GM23248 (cell line): Measurements from ENCODE around the gene OR1D5. TPM values are rescaled to one million over a fixed set of nuclear protein-coding genes. Genes with fewer than 3 reads are reported as not detected.

Experiments
- DNase-seq: peaks from one replicate; pipeline ENCODE4 v3.0.0-alpha.2; 2015
- H2AFZ ChIP-seq: fragments of 200-600 bp; sonication (generic); 2 replicates; pipeline ENCODE4 v1.6.1; 2016; ENCODE audit warnings: antibody characterized with exemption
- H3F3A ChIP-seq: fragments of 200-600 bp; sonication (generic); 2 replicates; pipeline ENCODE4 v1.6.1; 2016; ENCODE audit warnings: mild to moderate bottlenecking, antibody characterized with exemption, mixed run types; ENCODE audit not compliant: insufficient read depth
- H3K27ac ChIP-seq: fragments of 200-600 bp; sonication (generic); 2 replicates; pipeline ENCODE4 v1.5.1; 2016; ENCODE audit warnings: mild to moderate bottlenecking
- H3K27me3 ChIP-seq: fragments of 200-600 bp; sonication (generic); replicated peaks from 2 replicates; pipeline ENCODE4 v1.6.1; 2016; ENCODE audit warnings: mild to moderate bottlenecking; ENCODE audit not compliant: insufficient read depth
- H3K36me3 ChIP-seq: fragments of 200-600 bp; sonication (generic); 2 replicates; pipeline ENCODE4 v1.6.1; 2016; ENCODE audit warnings: low read depth, mild to moderate bottlenecking
- H3K4me1 ChIP-seq: fragments of 200-600 bp; sonication (generic); 2 replicates; pipeline ENCODE4 v1.6.1; 2016; ENCODE audit warnings: mild to moderate bottlenecking; ENCODE audit not compliant: insufficient read depth
- H3K4me2 ChIP-seq: fragments of 200-600 bp; sonication (generic); one replicate; pipeline ENCODE4 v1.6.1; 2016; ENCODE audit warnings: mild to moderate bottlenecking; ENCODE audit not compliant: unreplicated experiment
- H3K4me3 ChIP-seq: fragments of 200-600 bp; sonication (generic); 2 replicates; pipeline ENCODE4 v1.5.1; 2016; ENCODE audit warnings: mild to moderate bottlenecking
- H3K79me2 ChIP-seq: fragments of 200-600 bp; sonication (generic); 2 replicates; pipeline ENCODE4 v1.6.1; 2016; ENCODE audit warnings: mild to moderate bottlenecking; ENCODE audit not compliant: insufficient read depth
- H3K9ac ChIP-seq: fragments of 200-600 bp; sonication (generic); 2 replicates; pipeline ENCODE4 v1.6.1; 2016; ENCODE audit warnings: mild to moderate bottlenecking
- H3K9me2 ChIP-seq: fragments of 200-600 bp; sonication (generic); 2 replicates; pipeline ENCODE4 v1.6.1; 2016; ENCODE audit warnings: mixed run types, mild to moderate bottlenecking, moderate library complexity; ENCODE audit not compliant: insufficient read depth
- H3K9me3 ChIP-seq: fragments of 200-600 bp; sonication (generic); one replicate; pipeline ENCODE4 v1.6.1; 2017; ENCODE audit warnings: low read depth
- H4K20me1 ChIP-seq: fragments of 200-600 bp; sonication (generic); 2 replicates; pipeline ENCODE4 v1.6.0; 2016; ENCODE audit not compliant: insufficient read depth
- EZH2 ChIP-seq: fragments of 200-600 bp; sonication (generic); IDR thresholded peaks from 2 replicates; pipeline ENCODE4 v1.6.1; 2018; ENCODE audit warnings: antibody characterized with exemption, mild to moderate bottlenecking; ENCODE audit not compliant: insufficient read depth, poor library complexity, severe bottlenecking
- EZH2phosphoT487 ChIP-seq: fragments of 200-600 bp; sonication (generic); IDR thresholded peaks from 2 replicates; pipeline ENCODE4 v1.6.1; 2018; ENCODE audit warnings: antibody characterized with exemption, moderate library complexity, mild to moderate bottlenecking, low read depth; ENCODE audit not compliant: insufficient read depth
- WGBS, 2 experiments: methylation state at CpG; one replicate each; pipeline ENCODE4 v1.1.6; 2015 to 2017; ENCODE audit warnings: low lambda C conversion rate in 2 of 2, low coverage in 1 of 2; ENCODE audit errors: missing lambda C conversion rate in 2 of 2; 5-methylcytosine and 5-hydroxymethylcytosine counted together
- in situ Hi-C: fragments of 300-500 bp; cut with MboI; formaldehyde crosslinking; loops from 2 replicates; pipeline ENCODE4 v1.15.0; 2020
- polyA plus RNA-seq: library from polyadenylated mRNA; unstranded; fragments of >200 nt; fragmentation: Nextera tagmentation; extraction: Ambion mirVana; gene quantifications from 2 replicates; pipeline ENCODE4 v1.2.1, GENCODE V29; 2016
- total RNA-seq: library from RNA; depleted of rRNA; stranded (reverse); fragments of >200 nt; shearing (Covaris generic); gene quantifications from 2 replicates; pipeline ENCODE4 v1.2.3, GENCODE V29; 2014

The OR1D5 gene
- total and polyA plus RNA-seq, 2 experiments from 2014 or later = not detected

DNA sequence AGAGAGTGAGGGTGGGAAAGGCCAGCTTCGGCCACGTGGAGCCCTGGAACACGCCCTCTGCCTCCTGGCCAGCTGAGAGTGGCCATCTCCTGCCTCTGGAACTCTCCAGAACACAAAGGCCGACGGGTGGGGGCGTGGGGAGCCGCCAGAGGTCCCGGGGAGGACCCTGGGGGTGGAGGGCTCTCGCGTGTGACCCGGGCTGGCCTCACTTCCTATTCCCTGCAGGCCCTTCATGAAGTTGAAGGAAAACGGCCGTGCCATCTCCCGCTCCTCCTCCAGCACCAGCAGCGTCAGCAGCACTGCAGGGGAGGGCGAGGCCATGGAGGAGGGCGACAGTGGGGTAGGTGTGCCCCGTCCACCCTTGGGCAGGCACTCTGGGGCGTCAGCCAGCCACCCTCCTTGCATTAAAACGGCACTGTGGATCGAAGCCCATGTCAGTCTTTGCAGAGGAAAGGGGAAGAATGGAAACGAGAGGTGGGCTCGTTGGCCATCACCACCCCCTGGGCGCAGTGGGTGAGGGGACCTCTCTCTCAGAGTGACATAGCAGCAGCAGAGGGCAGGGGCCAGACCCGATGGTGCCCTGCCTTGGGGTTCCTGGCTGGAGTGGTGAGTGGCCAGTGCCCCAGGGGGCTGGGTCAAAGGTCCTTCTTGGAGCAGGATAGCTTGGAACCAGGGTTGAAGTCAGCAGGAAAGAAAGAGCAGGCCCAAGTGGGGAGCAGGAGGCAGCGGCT lies 37.1 kb downstream of the OR1D5 start:
- Histone ChIP-seq H3K4me3 (no peak overlapping the region), H2AFZ (no peak overlapping the region), H3F3A (no peaks in the 10 kb centered on the region), H4K20me1 (no peaks in the 10 kb centered on the region), H3K9me2 (no peaks in the 10 kb centered on the region), H3K27ac (no peak overlapping the region), H3K4me2 (no peak overlapping the region), H3K9me3 (peaks cover 6% of the 10 kb centered on the region), H3K4me1 (no peaks in the 10 kb centered on the region), H3K27me3 (no peaks in the 10 kb centered on the region), H3K36me3 (0 out of 2 replicates have a peak, but pooled peaks cover 6% of the 10 kb centered on the region), H3K9ac (no peak overlapping the region), H3K79me2 (no peaks in the 10 kb centered on the region)
- DNase-seq = no peak
- TF ChIP-seq EZH2phosphoT487 (no peak), EZH2 (no peak)
- WGBS, 2 experiments = 76 to 89% methylated on average over 20 to 26 of the region's 26 CpGs
- in situ Hi-C loops = loop anchor here (25.0 kb wide), 1 partner anchor 611 kb away; the partner anchor contains the start of genes CTNS and SHPK

DNA sequence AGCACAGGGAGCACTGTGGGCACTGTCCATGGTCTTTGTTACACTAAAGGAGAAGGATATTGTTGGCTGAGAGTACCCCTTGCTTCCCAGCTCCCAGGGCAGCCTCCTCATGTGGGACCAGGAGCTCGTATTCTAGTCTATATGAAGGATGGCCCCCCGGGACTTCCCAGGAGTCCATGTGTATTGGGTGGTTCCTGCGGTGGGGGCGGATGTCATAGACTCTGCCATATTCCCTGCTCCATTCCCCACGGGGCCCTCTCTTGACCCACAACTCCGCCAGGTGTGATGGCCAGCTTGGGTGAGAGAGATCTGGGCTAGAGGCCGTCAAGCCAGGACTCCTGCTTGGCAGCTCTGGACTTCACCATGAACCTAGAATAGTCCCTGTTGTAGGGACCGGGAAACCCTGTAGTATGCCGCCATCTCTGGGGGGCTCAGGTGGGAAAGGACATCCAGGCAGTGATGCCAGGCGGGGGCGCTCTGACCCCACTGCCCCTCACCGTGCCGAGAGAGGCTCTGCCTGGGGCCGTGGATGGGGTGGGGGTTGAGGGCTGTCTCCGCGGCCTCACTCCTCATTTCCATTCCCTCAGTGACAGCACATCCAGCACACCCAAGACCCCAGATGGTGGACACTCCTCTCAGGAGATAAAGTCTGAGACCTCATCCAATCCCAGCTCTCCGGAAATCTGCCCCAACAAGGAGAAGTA lies 37.8 kb downstream of the OR1D5 start:
- no peaks in the 10 kb centered on the region for H3K27me3 ChIP-seq
- H3K27ac ChIP-seq = no peak overlapping the region
- H3K9me2 ChIP-seq = no peaks in the 10 kb centered on the region
- H3K36me3 ChIP-seq = 0 out of 2 replicates have a peak, but pooled peaks cover 6% of the 10 kb centered on the region
- no peak overlapping the region for H3K4me2 ChIP-seq
- in situ Hi-C loops = loop anchor here (25.0 kb wide), 1 partner anchor 612 kb away; the partner anchor contains the start of genes CTNS and SHPK
- WGBS, 2 experiments = 83 to 84% methylated on average over 12 to 17 of the region's 17 CpGs
- H3K79me2 ChIP-seq = no peaks in the 10 kb centered on the region
- no peak for TF ChIP-seq EZH2phosphoT487
- no peak for TF ChIP-seq EZH2
- DNase-seq = no peak
- peaks cover 6% of the 10 kb centered on the region for H3K9me3 ChIP-seq
- H3K4me1 ChIP-seq = no peaks in the 10 kb centered on the region
- no peaks in the 10 kb centered on the region for H4K20me1 ChIP-seq
- no peak overlapping the region for H2AFZ ChIP-seq
- no peak overlapping the region for H3K9ac ChIP-seq
- no peaks in the 10 kb centered on the region for H3F3A ChIP-seq
- H3K4me3 ChIP-seq = no peak overlapping the region

DNA sequence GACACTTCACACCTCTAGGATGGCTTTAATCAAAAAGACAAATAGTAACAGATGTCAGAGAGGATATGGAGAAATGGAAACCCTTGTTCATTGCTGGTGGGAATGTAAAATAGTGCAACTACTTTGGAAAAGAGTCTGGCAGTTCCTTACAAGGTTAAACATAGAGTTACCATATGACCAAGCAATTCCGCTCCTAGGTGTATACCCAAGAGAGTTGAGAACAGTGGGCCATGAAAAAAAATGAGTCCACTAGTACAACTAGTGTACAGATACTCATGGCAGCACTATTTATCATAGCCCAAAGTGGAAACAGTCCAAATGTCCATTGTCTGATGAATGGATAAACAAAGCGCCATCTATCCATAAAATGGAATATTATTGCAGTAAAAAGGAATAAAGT lies 39.1 kb downstream of the OR1D5 start:
- TF ChIP-seq EZH2phosphoT487 (no peak), EZH2 (no peak)
- in situ Hi-C loops = no loop called here
- 0 out of 2 replicates have a peak, but pooled peaks cover 6% of the 10 kb centered on the region for H3K36me3 ChIP-seq
- 92 to 96% methylated on average over 2 of the region's 2 CpGs for WGBS, 2 experiments
- H3K4me3 ChIP-seq = no peak overlapping the region
- no peak for DNase-seq
- H2AFZ ChIP-seq = no peak overlapping the region
- peaks cover 6% of the 10 kb centered on the region for H3K9me3 ChIP-seq
- no peaks in the 10 kb centered on the region for H3F3A ChIP-seq
- no peak overlapping the region for H3K27ac ChIP-seq
- no peaks in the 10 kb centered on the region for H4K20me1 ChIP-seq
- no peak overlapping the region for H3K9ac ChIP-seq
- no peaks in the 10 kb centered on the region for H3K9me2 ChIP-seq
- no peaks in the 10 kb centered on the region for H3K4me1 ChIP-seq
- H3K79me2 ChIP-seq = no peaks in the 10 kb centered on the region
- H3K4me2 ChIP-seq = no peak overlapping the region
- no peaks in the 10 kb centered on the region for H3K27me3 ChIP-seq

DNA sequence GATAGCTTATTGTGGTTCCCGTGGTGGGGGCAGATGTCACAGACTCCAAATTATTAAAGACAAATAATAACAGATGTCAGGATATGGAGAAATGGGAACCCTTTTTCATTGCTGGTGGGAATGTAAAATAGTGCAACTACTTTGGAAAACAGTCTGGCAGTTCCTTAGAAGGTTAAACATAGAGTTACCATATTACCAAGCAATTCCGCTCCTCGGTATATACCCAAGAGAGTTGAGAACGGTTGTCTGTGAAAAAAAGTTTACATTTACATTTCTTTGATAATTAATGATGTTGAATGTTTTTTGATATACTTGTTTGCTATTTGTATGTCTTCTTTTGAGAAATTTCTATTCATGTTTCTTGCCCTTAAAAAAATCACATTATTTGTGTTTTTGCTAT lies 41.2 kb downstream of the OR1D5 start:
- Histone ChIP-seq H3K36me3 (0 out of 2 replicates have a peak, but pooled peaks cover 6% of the 10 kb centered on the region), H2AFZ (no peak overlapping the region), H3K4me2 (no peak overlapping the region), H3K27me3 (no peaks in the 10 kb centered on the region), H4K20me1 (no peaks in the 10 kb centered on the region), H3K27ac (no peak overlapping the region), H3K9me3 (peaks cover 6% of the 10 kb centered on the region), H3F3A (no peaks in the 10 kb centered on the region), H3K4me1 (no peaks in the 10 kb centered on the region), H3K4me3 (no peak overlapping the region), H3K9ac (no peak overlapping the region), H3K79me2 (no peaks in the 10 kb centered on the region), H3K9me2 (no peaks in the 10 kb centered on the region)
- in situ Hi-C loops = no loop called here
- TF ChIP-seq EZH2phosphoT487 (no peak), EZH2 (no peak)
- DNase-seq = peak; percentile 20
- 52 to 63% methylated on average over 4 of the region's 4 CpGs for WGBS, 2 experiments
